GM12878 (cell line): ENCODE data around the gene APC2. TPM values are rescaled to one million over a fixed set of nuclear protein-coding genes. Genes with fewer than 3 reads are reported as not detected.

Experiments used
- BHLHE40 ChIP-seq, 2 experiments: fragments of 450-650 bp in 1 of 2; IDR thresholded peaks; 2 replicates each; pipeline ENCODE4 v1.6.1; 2011 to 2017; ENCODE audit warnings: low read depth in 2 of 2, borderline replicate concordance in 1 of 2, improper control_type of control experiment in 1 of 2, low read length in 1 of 2, mild to moderate bottlenecking in 1 of 2
- CBFB ChIP-seq: IDR thresholded peaks from 2 replicates; pipeline ENCODE4 v1.6.1; 2016; ENCODE audit warnings: antibody characterized with exemption, low read depth
- CBX5 ChIP-seq: sonication (generic); IDR thresholded peaks from 2 replicates; pipeline ENCODE4 v1.6.1; 2016; ENCODE audit warnings: low read depth, moderate library complexity, mild to moderate bottlenecking, inconsistent platforms
- CREM ChIP-seq: IDR thresholded peaks from 2 replicates; pipeline ENCODE4 v1.6.1; 2014; ENCODE audit warnings: antibody characterized with exemption, low read depth
- FOXK2 ChIP-seq: fragments of 450-650 bp; IDR thresholded peaks from 2 replicates; pipeline ENCODE4 v1.6.1; 2017; ENCODE audit warnings: mild to moderate bottlenecking, moderate library complexity
- GABPA ChIP-seq: IDR thresholded peaks from 2 replicates; pipeline ENCODE4 v1.6.1; 2014; ENCODE audit warnings: antibody characterized with exemption, low read depth, mild to moderate bottlenecking, inconsistent platforms
- GATAD2B ChIP-seq: fragments of 450-650 bp; conservative IDR thresholded peaks from 2 replicates; pipeline ENCODE4 v1.6.1; 2017; ENCODE audit warnings: low read depth, mild to moderate bottlenecking, moderate library complexity
- KDM1A ChIP-seq: fragments of 200-600 bp; sonication (generic); IDR thresholded peaks from 2 replicates; pipeline ENCODE4 v1.6.1; 2016; ENCODE audit warnings: borderline replicate concordance
- MTA2 ChIP-seq: fragments of 450-650 bp; IDR thresholded peaks from 2 replicates; pipeline ENCODE4 v1.6.1; 2016; ENCODE audit warnings: low read depth, mild to moderate bottlenecking, moderate library complexity
- MXI1 ChIP-seq: fragments of 150-350 bp; IDR thresholded peaks from 2 replicates; pipeline ENCODE4 v1.6.1; 2011; ENCODE audit warnings: low read depth, mild to moderate bottlenecking, inconsistent platforms, low read length, improper control_type of control experiment
- NR2C2 ChIP-seq: IDR thresholded peaks from 2 replicates; pipeline ENCODE4 v1.6.1; 2011; ENCODE audit warnings: borderline replicate concordance, low read depth; ENCODE audit not compliant: control insufficient read depth, insufficient read length
- PAX5 ChIP-seq: IDR thresholded peaks from 2 replicates; pipeline ENCODE4 v1.6.1; 2011; ENCODE audit warnings: low read depth, low read length, borderline replicate concordance
- PML ChIP-seq: IDR thresholded peaks from 2 replicates; pipeline ENCODE4 v1.6.1; 2012; ENCODE audit warnings: low read length, inconsistent platforms
- SMC3 ChIP-seq: IDR thresholded peaks from 2 replicates; pipeline ENCODE4 v1.6.1; 2011; ENCODE audit warnings: low read length, improper control_type of control experiment, borderline replicate concordance
- SRF ChIP-seq, 2 experiments: IDR thresholded peaks; 2 replicates each; pipeline ENCODE4 v1.6.1; 2011; ENCODE audit warnings: low read depth in 2 of 2, low read length in 2 of 2, mild to moderate bottlenecking in 1 of 2, moderate library complexity in 1 of 2
- SUPT20H ChIP-seq: IDR thresholded peaks from 2 replicates; pipeline ENCODE4 v1.6.1; 2011; ENCODE audit warnings: low read depth, mild to moderate bottlenecking, low read length, moderate library complexity, borderline replicate concordance; ENCODE audit not compliant: control insufficient read depth
- SUZ12 ChIP-seq: fragments of 200-600 bp; sonication (generic); IDR thresholded peaks from one replicate; pipeline ENCODE4 v1.6.1; 2018; ENCODE audit warnings: antibody characterized with exemption, mild to moderate bottlenecking; ENCODE audit not compliant: unreplicated experiment
- YY1 ChIP-seq: IDR thresholded peaks from 2 replicates; pipeline ENCODE4 v1.6.1; 2011; ENCODE audit warnings: low read depth, mild to moderate bottlenecking, low read length
- ZNF622 ChIP-seq: fragments of 450-650 bp; IDR thresholded peaks from 2 replicates; pipeline ENCODE4 v1.6.1; 2017; ENCODE audit warnings: mild to moderate bottlenecking, inconsistent platforms
- polyA plus RNA-seq, 11 experiments: library from polyadenylated mRNA; depleted of rRNA in 4 of 11; unstranded in 6 of 11; stranded (reverse) in 5 of 11; fragments of >200 nt; fragmentation: Nextera tagmentation in 4 of 11; fragmentation: Illumina TruSeq in 1 of 11; extraction: Ambion mirVana in 4 of 11; extraction: Trizol in 1 of 11; gene quantifications; 1 replicate in 1 of 11; 2 replicates in 10 of 11; pipeline versions ENCODE4 v1.2.1 to v1.2.3, GENCODE V29; 2011 to 2016; ENCODE audit warnings: inconsistent platforms in 2 of 11, missing spikeins in 2 of 11, low read depth in 1 of 11
- total RNA-seq, 4 experiments: library from RNA; depleted of rRNA in 3 of 4; stranded (reverse); fragments of >200 nt in 3 of 4; fragmentation: Illumina TruSeq in 1 of 4; extraction: Trizol in 1 of 4; gene quantifications; 2 replicates each; pipeline versions ENCODE4 v1.2.1 to v1.2.3, GENCODE V29; 2013 to 2021
- TF ChIP-seq, protein P1 (sequence below): fragments of 450-650 bp; IDR thresholded peaks from 2 replicates; pipeline ENCODE4 v1.6.1; 2017; ENCODE audit warnings: borderline replicate concordance
- TF ChIP-seq, protein P2 (sequence below): IDR thresholded peaks from 2 replicates; pipeline ENCODE4 v1.6.1; 2011; ENCODE audit warnings: low read depth, mild to moderate bottlenecking, low read length, moderate library complexity, borderline replicate concordance; ENCODE audit errors: extremely low read depth
- TF ChIP-seq, protein P3 (sequence below): fragments of 450-650 bp; IDR thresholded peaks from 2 replicates; pipeline ENCODE4 v1.6.1; 2018; ENCODE audit warnings: borderline replicate concordance, mild to moderate bottlenecking; ENCODE audit not compliant: partially characterized antibody
- TF ChIP-seq, protein P4 (sequence below): fragments of 450-650 bp; IDR thresholded peaks from 2 replicates; pipeline ENCODE4 v1.6.1; 2017; ENCODE audit warnings: mild to moderate bottlenecking, moderate library complexity

APC2 gene
- total and polyA plus RNA-seq, 10 of the 15 experiments (the other 5 are each of a cell fraction or from before 2014, with no cell fraction given) = under 0.01 to 0.73 (median 0.04) TPM; not detected in 5

DNA sequence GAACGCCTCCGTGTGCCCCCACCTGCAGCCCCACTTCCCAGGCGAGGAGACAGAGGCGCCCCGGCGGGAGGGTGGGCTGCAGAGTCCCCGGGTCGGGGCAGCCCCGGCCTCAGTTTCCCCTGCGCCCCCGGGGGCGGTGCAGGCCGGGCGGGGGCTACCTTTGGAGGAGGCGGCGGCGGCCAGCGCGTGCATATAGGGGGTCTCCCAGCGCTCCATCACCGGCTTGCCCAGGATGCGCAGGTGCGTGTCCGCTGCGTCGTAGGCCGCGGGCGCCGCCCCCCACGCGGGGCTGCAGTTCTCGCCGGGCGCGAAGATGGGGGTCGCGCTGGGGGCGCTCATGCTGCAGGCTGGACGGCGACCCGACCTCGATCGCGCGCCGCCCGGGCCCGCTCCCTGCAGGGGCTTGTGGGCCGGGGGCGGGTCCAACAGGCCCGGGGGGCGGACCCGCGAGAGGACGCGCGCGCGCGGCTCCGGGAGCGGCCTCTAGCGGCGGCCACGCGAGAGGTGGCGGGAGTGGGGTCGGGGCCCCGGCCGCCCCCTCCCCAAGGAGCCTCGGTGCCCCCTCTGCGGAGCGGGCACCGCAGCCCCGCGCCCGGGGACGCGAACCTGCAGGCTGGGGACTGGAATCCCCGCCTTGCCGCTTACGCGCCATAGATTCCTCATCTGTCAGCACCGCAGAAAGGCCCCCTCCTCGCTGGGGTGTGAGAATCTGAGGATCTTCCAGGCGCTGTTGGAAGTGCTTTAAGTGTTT lies 48.6 kb upstream of the APC2 start, which contains the start of gene GAMT (continued):
- TF ChIP-seq PAX5 = no peak
- no peak for TF ChIP-seq SRF (IDR thresholded peaks at IDR 0.05; ENCODE audit: low read depth in 2 of 2, low read length in 2 of 2)
- TF ChIP-seq YY1 = no peak
- TF ChIP-seq, protein P1, sequence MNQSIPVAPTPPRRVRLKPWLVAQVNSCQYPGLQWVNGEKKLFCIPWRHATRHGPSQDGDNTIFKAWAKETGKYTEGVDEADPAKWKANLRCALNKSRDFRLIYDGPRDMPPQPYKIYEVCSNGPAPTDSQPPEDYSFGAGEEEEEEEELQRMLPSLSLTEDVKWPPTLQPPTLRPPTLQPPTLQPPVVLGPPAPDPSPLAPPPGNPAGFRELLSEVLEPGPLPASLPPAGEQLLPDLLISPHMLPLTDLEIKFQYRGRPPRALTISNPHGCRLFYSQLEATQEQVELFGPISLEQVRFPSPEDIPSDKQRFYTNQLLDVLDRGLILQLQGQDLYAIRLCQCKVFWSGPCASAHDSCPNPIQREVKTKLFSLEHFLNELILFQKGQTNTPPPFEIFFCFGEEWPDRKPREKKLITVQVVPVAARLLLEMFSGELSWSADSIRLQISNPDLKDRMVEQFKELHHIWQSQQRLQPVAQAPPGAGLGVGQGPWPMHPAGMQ = no peak
- TF ChIP-seq CBX5 = no peak
- no peak for TF ChIP-seq PML
- no peak for TF ChIP-seq NR2C2
- TF ChIP-seq CBFB = no peak
- TF ChIP-seq, protein P2, sequence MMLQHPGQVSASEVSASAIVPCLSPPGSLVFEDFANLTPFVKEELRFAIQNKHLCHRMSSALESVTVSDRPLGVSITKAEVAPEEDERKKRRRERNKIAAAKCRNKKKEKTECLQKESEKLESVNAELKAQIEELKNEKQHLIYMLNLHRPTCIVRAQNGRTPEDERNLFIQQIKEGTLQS = no peak
- peak in 1 of 2 experiments; percentile 54; a peak in 2 of 4 replicates for TF ChIP-seq BHLHE40 (IDR thresholded peaks at IDR 0.05; ENCODE audit: borderline replicate concordance in 1 of 2, low read depth in 2 of 2, low read length in 1 of 2)
- TF ChIP-seq, protein P3, sequence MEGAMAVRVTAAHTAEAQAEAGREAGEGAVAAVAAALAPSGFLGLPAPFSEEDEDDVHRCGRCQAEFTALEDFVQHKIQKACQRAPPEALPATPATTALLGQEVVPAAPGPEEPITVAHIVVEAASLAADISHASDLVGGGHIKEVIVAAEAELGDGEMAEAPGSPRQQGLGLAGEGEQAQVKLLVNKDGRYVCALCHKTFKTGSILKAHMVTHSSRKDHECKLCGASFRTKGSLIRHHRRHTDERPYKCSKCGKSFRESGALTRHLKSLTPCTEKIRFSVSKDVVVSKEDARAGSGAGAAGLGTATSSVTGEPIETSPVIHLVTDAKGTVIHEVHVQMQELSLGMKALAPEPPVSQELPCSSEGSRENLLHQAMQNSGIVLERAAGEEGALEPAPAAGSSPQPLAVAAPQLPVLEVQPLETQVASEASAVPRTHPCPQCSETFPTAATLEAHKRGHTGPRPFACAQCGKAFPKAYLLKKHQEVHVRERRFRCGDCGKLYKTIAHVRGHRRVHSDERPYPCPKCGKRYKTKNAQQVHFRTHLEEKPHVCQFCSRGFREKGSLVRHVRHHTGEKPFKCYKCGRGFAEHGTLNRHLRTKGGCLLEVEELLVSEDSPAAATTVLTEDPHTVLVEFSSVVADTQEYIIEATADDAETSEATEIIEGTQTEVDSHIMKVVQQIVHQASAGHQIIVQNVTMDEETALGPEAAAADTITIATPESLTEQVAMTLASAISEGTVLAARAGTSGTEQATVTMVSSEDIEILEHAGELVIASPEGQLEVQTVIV = no peak
- TF ChIP-seq SMC3 = no peak
- no peak for TF ChIP-seq CREM
- TF ChIP-seq ZNF622 = no peak
- no peak for TF ChIP-seq MTA2
- no peak for TF ChIP-seq MXI1
- TF ChIP-seq KDM1A = no peak
- TF ChIP-seq, protein P4, sequence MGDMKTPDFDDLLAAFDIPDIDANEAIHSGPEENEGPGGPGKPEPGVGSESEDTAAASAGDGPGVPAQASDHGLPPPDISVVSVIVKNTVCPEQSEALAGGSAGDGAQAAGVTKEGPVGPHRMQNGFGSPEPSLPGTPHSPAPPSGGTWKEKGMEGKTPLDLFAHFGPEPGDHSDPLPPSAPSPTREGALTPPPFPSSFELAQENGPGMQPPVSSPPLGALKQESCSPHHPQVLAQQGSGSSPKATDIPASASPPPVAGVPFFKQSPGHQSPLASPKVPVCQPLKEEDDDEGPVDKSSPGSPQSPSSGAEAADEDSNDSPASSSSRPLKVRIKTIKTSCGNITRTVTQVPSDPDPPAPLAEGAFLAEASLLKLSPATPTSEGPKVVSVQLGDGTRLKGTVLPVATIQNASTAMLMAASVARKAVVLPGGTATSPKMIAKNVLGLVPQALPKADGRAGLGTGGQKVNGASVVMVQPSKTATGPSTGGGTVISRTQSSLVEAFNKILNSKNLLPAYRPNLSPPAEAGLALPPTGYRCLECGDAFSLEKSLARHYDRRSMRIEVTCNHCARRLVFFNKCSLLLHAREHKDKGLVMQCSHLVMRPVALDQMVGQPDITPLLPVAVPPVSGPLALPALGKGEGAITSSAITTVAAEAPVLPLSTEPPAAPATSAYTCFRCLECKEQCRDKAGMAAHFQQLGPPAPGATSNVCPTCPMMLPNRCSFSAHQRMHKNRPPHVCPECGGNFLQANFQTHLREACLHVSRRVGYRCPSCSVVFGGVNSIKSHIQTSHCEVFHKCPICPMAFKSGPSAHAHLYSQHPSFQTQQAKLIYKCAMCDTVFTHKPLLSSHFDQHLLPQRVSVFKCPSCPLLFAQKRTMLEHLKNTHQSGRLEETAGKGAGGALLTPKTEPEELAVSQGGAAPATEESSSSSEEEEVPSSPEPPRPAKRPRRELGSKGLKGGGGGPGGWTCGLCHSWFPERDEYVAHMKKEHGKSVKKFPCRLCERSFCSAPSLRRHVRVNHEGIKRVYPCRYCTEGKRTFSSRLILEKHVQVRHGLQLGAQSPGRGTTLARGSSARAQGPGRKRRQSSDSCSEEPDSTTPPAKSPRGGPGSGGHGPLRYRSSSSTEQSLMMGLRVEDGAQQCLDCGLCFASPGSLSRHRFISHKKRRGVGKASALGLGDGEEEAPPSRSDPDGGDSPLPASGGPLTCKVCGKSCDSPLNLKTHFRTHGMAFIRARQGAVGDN = peak; percentile 48; the same call in 1 of the 2 replicates
- TF ChIP-seq GATAD2B = peak; percentile 95
- TF ChIP-seq SUZ12 = no peak
- TF ChIP-seq SUPT20H = no peak
- TF ChIP-seq GABPA = no peak
- no peak for TF ChIP-seq FOXK2
